GM18508 (cell line): Measurements from ENCODE around the gene ZNF532.
"Not testable (repeated sequence)": the region's sequence is repeated elsewhere in the genome, so short reads cannot be mapped to it uniquely, and the experiment has no call there.

Source experiments
- ATAC-seq: cut with Tn5 transposase; IDR thresholded peaks from one replicate; pipeline ENCODE4 v1.9.1; 2021; ENCODE audit warnings: moderate number of reproducible peaks; ENCODE audit not compliant: insufficient read depth, unreplicated experiment

The ZNF532 gene

DNA sequence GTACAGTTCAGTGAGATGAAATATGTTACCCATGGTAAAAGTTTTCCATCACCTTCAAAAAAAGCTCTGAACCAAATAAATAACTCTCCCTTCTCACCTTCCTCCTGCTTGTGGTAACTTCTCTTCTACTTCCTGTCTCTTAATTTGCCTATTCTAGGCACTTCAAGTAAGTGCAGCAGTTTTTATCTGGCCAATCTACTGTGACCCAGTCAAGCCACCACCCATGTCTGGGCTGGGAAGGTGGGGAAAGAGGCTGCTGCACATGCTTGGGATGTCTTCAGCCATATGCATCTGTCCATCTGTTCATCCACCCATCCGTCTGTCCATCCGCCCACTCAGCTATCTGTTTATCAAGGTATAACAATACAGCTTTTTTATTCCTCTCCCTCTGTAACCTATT lies 31.6 kb downstream of the ZNF532 start:
- peak; percentile 84 for ATAC-seq

DNA sequence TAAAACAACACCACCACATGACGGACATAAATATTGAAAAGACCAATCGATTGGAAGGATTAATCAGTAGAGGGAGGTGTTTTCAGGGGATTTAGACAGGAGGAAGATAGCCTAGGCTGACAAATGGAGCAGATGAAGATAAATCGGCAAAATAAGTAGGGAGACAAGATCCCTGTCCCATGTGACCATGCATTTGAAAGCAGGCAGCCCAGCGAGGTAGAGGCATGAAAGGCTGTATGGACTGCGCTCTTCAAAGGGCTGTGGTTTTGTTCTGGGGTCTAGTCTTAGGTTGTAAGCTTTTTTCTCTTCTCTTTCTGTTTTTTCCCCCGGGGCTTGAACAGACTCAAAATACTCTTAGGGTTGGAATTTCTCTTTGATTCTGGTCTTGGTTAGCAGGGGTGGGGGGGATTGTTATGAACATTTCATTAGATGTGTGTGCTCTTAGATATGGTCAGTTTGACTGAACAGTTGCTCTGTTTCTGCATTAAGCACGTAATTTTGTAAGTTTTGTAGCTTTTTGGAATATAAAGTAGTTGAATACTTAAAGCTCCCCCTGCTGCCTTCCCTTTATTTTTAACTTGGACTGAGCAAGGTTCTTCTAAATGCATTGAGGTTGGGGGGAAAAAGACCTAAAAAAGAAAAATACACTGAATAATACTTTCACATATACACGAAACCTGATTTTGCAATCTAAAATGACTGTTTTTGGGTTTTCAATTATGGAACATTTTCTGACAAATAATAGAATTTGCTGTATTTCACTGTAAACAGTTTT lies 32.2 kb downstream of the ZNF532 start:
- no peak for ATAC-seq

DNA sequence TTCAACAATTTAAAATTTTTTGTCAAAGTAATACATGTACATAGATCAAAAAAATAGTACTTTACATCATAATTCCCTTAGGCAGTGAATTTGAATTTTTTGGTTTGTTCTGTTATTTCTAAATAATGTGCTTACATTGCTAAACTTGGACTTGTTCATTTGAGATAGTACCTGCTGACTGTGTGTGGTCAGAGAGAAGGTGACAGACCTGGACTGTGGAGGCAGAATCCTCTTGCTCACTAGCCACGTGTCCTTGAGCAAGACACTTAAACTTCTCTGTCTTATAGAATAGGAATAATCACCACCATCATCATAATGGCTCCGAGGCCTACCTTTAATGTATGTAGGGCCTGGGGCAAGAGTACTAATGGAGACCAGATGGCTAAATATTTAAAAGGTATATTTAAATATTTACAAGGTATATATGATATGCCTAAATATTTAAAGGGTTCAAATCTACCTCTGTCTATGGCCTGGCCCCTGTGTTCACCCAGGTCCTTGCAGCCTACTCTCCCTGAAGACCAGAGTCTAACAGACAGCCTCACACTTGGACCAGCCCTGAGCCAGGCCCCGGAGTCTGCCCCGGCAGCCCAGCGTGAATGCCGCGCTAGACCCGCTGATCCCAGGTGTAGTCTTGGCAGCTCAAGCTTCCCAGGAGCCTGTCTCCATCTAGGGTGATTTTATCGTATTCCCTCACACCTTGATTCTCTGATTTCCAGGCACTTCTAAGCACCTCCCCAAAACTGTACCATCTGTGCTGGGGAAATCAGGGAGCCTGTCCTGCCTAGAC lies 33.5 kb downstream of the ZNF532 start:
- no peak for ATAC-seq

DNA sequence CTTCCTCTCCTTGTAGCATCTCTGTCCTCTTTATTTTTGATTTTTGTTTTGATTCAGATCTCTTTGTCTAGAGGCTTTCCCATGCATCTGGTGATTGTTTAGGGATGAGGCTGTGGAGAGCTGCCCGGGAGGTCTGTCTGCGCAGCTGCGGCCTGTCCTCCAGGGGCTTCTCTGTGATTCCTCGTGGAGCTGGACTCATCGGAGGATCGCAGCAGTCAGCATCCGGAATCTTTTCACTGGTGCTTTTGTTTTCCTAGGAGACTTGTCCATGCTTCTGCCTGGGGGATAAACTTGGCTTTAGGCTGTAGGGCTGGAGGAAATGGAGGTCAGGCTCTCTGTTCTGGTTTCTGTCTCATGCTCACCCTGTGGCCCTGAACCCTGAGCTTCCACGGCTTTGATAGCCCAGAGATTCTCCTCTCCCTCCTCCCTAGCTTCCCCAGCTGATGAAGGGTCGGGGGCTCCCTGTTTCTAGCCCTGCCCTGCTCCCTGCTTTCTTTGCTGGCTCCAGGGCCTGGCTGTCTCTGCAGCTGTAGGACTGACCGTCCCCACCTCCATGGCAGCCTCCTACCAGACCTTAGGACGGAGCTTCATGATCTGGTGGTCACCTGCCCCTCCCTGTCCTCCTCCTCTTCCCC lies 35.5 kb downstream of the ZNF532 start:
- ATAC-seq: no peak

DNA sequence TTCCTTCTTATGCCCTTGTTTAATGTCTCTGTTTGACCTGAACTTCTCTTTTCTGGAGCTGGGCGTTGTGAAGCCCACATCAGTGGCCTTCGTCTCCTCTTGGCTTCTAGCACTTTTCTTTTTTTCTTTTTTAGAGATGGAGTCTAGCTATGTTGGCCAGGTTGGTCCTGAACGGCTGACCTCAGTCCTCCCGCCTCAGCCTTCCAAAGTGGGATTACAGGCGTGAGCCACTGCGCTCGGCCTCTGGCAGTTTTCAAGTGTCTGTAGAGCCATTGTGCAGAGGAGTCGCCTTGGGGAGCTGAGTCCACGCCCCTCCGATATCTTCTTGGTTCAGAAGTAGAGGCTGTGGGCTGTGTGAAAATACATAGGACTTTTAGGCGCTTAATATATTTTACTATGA lies 36.5 kb downstream of the ZNF532 start:
- no peak for ATAC-seq

DNA sequence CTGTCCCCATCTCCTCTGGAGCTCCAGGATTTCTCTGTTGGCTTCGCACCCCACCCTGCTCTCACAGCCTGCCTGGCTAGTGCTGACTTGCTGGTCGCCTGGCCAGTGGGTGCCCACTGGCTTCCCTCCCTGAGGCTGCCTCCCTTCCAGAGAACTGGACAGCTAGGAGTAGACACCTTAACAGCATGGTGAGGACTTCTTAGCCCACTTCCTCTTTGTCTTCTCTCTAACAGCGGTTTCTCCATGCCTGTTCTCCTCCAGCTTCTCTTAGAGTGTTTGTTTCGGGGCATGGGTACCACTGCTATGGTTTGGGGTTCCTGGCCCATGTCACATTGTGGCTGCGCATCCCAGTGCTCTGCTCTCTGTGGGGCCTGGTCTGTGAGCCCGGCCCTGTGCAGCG lies 37.1 kb downstream of the ZNF532 start:
- no peak for ATAC-seq

DNA sequence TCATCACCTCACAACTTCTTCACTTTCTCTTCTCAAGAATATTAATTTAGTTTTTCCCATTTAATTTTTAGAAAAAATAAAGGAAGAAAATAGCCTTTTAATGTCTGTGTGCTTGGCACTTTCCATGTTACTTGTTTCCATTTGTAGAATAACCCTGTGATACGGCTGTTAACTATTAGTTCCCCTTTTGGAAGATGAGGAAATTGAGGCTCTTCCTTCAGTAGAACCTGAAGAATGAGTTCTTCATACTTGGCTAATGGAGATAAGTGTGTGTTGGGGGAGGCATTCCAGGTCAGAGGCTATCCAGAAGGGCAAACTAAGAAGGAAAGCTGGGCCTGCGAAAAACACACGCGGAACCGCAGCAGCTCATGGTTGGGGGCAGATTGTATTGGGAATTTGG lies 38.3 kb downstream of the ZNF532 start:
- ATAC-seq: no peak

DNA sequence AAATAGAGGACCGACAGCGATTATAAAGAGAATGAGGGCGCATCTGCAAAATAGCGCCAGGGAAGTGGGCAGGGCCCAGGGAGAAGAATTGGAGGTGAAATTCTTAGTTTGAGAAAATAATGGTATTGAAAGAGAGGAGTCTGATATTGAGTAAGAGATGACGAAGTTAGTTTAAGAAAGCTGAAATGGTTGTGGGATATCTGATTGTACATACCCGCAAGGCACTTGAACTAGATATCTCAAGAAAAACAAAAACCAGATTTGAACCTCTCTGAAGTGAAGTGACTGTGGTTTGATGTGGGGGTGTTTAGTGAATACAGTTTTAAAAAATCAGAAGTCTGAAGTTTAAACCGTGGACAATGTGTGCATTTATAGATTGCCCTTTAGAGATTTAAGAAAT lies 38.9 kb downstream of the ZNF532 start:
- no peak for ATAC-seq

DNA sequence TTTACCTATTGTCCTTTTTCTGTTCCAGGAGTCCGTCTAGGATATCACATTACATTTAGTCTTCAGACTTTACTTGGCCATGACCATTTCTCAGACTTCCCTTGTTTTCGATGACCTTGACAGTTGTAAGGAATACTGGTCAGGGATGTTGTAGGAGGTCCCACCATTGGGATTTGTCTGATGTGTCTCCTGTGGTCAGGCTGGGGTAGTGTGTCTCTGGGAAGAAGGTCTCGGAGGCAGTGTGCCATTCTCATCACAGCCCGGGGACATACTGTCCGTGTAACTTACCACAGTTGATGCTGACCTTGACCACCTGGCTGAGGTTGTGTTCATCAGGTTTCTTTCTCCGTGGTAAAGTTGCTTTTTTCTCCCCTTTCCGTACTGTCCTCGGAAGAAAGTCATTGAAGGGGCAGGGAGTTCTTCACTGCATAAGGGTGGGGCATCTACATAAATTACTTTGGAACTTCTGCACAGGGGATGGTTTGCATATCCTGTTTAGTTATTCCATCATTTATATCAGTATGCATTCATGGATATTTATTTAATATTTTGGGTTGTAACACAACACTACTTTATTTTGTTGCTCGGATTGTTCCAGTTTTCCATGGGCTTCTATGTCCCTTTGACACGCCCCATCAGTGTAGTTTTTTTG lies 41.2 kb downstream of the ZNF532 start:
- no peak for ATAC-seq

DNA sequence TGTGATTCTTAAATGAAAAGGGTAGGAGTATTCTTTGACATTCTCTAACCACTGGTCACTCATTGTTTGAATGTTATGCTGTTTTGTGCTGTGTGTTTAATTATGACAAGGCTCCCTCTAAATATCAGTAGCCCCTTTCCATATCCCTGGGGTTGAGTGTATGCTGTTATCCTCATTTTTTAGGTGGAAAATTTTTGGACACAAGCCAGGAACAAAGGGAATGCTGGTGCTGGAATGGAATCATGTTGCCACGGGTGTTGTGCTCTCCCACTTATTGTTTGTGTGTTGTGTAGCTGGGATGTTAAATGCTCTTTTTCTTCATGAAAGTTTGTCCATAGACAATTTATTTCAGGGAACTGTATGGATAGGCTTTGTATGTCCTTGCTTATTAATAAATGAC lies 43.3 kb downstream of the ZNF532 start:
- no peak for ATAC-seq

DNA sequence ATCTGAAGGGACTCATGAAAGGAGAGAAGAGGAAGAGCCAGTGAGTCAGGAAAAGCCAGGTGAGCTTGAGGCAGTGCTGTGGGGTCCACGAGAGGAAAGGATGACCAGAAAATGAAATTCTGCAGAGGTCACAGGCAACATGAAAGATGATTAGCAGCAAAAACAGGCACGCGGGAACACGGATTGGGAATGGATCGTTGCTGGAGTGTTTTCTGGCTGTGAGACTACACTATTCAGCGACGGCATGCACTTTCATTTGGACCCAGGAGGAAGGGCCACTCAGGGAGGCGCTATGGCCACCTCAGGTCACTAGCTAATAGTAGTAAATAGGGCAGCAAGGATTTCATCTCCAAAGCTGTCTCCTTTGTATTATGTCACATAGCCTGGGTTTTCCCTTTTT lies 44.8 kb downstream of the ZNF532 start:
- ATAC-seq: no peak

DNA sequence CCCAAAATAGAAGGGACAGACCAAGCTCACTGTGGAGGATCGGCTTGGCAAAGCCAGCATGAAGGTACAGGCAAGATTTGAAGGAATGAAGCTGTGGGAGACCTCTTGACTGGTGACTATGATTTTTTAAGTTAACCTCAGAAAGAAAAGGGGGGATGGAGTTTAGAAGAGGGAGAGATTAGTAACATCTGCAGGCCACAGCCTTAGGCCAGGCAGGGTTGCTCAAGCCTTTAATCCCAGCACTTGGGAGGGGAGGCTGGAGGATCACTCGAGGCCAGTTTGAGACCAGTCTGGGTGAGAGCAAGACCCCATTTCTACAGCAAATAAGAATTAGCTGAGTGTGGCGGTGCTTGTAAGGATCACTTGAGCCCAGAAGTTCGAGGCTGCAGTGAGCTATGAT lies 46.6 kb downstream of the ZNF532 start:
- no peak for ATAC-seq

DNA sequence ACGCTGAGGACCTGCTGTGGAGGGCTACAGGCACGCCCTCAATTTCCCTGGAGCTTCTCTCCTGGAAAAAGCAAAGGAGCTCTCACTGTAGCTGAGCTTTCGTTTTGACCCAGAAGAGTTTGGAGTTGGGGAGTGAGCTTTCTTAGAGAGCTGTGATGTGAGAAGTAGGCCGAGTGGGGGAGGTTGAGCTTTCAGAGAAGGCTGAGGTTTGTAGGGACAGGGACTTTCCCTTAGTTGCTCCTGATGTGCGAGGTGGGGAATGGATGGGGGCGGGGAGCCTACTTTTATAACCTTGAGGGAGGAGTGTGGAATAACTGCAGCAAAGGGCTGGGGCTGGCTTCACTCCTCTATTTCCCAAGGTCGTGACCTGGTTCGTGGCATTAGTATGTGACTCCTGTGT lies 47.1 kb downstream of the ZNF532 start:
- ATAC-seq: no peak

DNA sequence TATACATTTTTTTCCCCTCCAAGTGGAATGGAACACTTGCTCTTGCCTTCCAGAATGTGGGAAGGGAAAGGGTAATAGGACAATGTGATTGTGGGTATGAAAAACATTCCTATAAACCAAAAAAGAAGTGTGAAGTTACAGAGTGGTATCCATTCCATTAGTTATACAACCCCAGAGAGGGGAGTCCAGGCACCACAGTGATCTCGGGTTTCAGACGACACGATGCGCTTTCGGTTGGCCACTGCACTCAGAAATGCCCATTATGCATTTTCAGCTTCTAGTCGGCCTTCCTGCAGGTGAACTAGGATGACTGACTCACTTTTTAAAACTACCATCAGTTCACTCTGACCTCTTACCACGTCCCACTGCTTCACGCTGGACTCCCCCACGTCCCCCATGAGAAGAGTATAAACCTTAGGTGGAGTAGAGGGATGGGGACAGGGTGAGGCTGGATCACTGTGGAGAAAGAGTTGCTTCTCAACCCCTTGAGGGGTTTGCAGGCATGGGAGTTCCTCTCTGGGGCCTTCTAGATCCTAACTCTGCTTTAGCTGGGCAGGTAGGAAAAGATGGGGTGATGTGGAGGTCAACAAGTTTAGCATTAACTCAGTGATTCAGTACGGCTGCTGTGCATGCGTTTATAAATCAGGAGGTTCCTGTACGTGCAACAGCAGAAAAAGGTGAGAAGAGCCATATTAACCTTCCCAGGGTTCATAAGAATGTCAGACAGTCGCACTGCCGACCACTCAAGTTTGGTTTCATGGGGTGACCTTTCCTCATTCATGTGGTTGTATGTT lies 50.5 kb downstream of the ZNF532 start:
- ATAC-seq: no peak

DNA sequence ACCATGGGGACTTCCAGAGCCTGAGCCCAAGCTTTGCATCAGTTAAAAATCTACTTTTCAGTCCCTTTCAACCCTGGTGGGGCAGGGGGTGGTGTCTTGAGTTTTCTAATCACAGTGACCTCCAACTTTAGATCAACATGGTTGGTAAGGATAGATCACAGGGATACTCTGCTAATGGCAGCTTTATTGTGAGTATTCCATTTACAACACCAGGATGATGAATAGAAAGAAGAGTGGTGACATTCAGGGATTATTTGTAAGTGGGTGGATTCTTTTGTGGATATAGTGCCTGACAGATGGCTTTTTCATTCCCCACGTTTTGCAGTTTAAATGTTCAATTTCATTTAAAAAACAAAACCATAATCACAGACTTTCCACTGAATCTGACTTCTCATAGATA lies 51.3 kb downstream of the ZNF532 start:
- no peak for ATAC-seq

DNA sequence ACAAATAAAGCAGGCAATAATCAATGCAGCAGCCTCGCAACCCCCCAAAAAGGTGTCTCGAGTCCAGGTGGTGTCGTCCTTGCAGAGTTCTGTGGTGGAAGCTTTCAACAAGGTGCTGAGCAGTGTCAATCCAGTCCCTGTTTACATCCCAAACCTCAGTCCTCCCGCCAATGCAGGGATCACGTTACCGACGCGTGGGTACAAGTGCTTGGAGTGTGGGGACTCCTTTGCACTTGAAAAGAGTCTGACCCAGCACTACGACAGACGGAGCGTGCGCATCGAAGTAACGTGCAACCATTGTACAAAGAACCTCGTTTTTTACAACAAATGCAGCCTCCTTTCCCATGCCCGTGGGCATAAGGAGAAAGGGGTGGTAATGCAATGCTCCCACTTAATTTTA lies 55.3 kb downstream of the ZNF532 start:
- ATAC-seq: not testable (repeated sequence)

DNA sequence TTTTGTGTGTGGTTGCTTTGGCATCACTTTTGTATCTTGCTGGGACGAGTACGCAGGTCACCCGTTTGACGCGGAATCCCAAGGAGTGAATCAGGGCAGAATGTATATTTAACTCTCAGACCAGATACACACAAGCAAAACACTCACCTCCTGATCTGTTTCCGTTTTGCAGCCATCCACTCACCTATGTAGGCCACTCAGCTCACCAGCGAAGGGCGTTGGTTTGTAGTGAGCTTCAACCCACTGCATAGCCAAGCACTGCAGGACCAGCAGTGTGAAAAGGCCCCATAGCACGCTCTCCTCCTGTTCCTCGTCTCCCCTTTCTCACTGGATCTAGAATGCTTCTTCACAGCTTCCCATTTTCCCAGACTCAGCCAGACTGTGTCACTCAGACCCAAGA lies 58.3 kb downstream of the ZNF532 start:
- no peak for ATAC-seq

DNA sequence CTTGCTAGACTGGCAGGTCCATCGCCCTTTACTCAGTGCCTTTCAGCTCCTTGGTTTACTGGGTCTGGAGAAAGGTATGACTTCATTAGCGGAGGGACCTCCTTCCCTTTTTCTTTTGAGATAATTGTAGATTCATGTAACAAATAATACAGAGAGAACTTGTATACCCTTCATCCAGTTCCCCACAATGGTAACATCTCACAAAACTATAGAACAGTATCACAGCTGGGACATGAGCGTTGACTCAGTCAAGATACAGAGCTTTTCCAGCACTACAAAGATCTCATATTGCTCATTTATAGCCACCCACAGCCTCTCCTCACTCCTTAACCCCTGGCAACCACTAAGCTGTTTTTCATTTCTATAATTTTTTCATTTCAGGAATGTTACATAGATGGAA lies 59.8 kb downstream of the ZNF532 start:
- ATAC-seq: no peak

DNA sequence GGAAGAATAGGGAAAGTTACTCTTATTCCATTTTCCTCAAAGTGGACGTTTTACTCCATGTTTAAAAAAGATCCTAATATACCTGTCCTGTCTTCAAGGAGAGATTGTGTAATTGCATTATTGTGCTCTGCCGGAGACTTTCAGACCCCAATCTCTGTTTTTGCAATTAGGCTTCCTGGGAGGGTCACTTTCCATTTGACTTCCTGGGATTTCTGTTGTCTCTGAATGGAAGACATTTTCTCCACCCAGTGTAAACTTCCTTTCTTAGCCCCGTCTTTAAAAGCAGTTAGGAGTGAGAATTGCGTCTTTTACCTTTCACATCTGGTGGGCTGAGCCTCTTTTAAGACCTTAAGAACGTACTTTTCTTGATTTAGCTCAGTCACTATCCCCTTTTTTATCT lies 63.0 kb downstream of the ZNF532 start:
- ATAC-seq: no peak

DNA sequence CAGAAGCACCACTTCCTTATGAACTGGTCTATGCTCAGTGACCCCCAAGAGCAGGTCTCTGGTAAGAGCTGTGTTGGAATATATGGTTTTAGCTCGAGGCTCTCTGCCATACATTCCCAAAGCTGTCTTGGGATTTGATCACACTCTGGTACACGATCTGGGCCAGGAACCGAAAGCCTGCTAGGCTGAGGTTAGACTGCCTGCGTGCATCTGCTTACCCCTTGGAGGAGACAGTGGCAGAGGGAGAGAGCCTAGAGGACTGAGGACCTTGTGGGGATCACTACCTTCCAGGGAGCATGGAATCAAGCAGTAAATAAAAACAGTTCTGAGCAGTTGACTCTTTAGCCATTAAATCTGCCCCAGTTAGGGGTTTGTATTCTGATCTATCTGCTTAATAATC lies 63.7 kb downstream of the ZNF532 start:
- ATAC-seq: no peak
